MCF 10A (cell line): ENCODE data around the gene OR9Q1. TPM values are rescaled to one million over a fixed set of nuclear protein-coding genes. Genes with fewer than 3 reads are reported as not detected.

ENCODE experiments used
- BruUV-seq: library from RNA; stranded (reverse); fragments of 400-500 nt; replicated peaks from 2 replicates; lab custom pipeline; 2021; lab: Mats Ljungman, UMichigan
- CTCF ChIA-PET: fragments of 300-600 bp; sonication (Branson Sonifier 250); formaldehyde crosslinking; extraction: SDS; loops from one replicate; lab custom pipeline; 2021; ENCODE audit warnings: antibody characterized with exemption, inconsistent platforms; lab: Yijun Ruan, JAX
- POLR2A ChIA-PET: fragments of 300-600, 350-650 bp; sonication (Branson Sonifier 250); formaldehyde crosslinking; extraction: SDS; loops from one replicate; lab custom pipeline; 2020; ENCODE audit warnings: antibody characterized with exemption, inconsistent platforms; lab: Yijun Ruan, JAX
- DNase-seq: peaks from one replicate; pipeline ENCODE4 v3.0.0-alpha.2; 2018; ENCODE audit not compliant: unreplicated experiment
- H3K27ac Mint-ChIP-seq: one replicate; pipeline ENCODE4 v1.8.0; 2022; ENCODE audit warnings: mild to moderate bottlenecking, low read depth, mixed read lengths; ENCODE audit not compliant: unreplicated experiment
- H3K27me3 Mint-ChIP-seq: one replicate; pipeline ENCODE4 v1.8.0; 2022; ENCODE audit warnings: mixed read lengths; ENCODE audit not compliant: insufficient read depth, unreplicated experiment
- H3K36me3 Mint-ChIP-seq: one replicate; pipeline ENCODE4 v1.8.0; 2022; ENCODE audit warnings: mild to moderate bottlenecking, moderate library complexity, mixed read lengths; ENCODE audit not compliant: insufficient read depth, unreplicated experiment
- H3K4me1 Mint-ChIP-seq: one replicate; pipeline ENCODE4 v1.8.0; 2022; ENCODE audit warnings: mixed read lengths; ENCODE audit not compliant: insufficient read depth, unreplicated experiment
- H3K4me3 Mint-ChIP-seq: one replicate; pipeline ENCODE4 v1.8.0; 2022; ENCODE audit warnings: mild to moderate bottlenecking, moderate library complexity, mixed read lengths; ENCODE audit not compliant: unreplicated experiment
- H3K9me3 Mint-ChIP-seq: one replicate; pipeline ENCODE4 v1.8.0; 2022; ENCODE audit warnings: mixed read lengths; ENCODE audit not compliant: unreplicated experiment
- intact Hi-C: fragments of 100-400 bp; cut with micrococcal nuclease; formaldehyde crosslinking; loops from 2 replicates; pipeline ENCODE4 v1.14.1; 2022
- total RNA-seq: library from RNA; stranded (reverse); gene quantifications from 2 replicates; pipeline ENCODE4 v1.2.3, GENCODE V29; 2022
- TF ChIP-seq, protein P1 (sequence below): fragments of 200-600 bp; IDR thresholded peaks from one replicate; pipeline ENCODE4 v1.8.0; 2022; ENCODE audit warnings: antibody characterized with exemption, mild to moderate bottlenecking; ENCODE audit not compliant: unreplicated experiment

The OR9Q1 gene
- total RNA-seq, 1 experiment from 2014 or later, result not detected

DNA sequence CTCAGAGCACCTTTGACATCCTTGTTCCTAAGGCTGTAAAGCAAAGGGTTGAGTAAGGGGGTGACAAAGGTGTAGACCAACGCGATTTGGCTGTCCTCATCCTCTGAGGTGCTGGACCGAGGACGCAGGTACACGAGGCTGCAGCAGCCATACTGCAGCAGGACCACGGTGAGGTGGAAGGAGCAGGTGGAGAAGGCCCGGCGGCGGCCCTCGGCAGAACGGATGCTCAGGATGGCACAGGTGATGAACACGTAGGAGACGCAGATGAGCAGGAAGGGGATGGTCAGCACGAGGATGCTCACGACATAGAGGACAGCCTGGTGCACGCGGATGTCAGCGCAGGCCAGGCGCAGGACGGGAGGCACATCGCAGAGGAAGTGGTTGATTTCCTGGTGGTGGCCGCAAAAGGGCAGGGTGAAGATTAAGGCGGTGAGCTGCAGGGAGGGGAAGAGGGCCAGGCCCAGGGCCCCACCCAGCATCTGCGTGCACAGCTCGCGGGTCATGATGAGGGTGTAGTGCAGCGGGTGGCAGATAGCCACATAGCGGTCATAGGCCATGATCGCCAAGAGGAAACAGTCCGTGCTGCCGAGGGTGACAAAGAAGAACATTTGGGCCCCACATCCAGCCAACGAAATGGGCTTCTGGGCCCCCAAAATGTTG is 204.4 kb downstream of the OR9Q1 start:
- DNase-seq, result no peak
- intact Hi-C loops, result no loop called here
- ChIA-PET CTCF (no interaction called here), POLR2A (no interaction called here)
- H3K27me3 Mint-ChIP-seq, result no peaks in the 10 kb centered on the region
- H3K9me3 Mint-ChIP-seq, result peaks cover 12% of the 10 kb centered on the region
- peaks cover 3% of the 10 kb centered on the region for H3K4me1 Mint-ChIP-seq
- H3K27ac Mint-ChIP-seq, result no peak overlapping the region
- TF ChIP-seq, protein P1, sequence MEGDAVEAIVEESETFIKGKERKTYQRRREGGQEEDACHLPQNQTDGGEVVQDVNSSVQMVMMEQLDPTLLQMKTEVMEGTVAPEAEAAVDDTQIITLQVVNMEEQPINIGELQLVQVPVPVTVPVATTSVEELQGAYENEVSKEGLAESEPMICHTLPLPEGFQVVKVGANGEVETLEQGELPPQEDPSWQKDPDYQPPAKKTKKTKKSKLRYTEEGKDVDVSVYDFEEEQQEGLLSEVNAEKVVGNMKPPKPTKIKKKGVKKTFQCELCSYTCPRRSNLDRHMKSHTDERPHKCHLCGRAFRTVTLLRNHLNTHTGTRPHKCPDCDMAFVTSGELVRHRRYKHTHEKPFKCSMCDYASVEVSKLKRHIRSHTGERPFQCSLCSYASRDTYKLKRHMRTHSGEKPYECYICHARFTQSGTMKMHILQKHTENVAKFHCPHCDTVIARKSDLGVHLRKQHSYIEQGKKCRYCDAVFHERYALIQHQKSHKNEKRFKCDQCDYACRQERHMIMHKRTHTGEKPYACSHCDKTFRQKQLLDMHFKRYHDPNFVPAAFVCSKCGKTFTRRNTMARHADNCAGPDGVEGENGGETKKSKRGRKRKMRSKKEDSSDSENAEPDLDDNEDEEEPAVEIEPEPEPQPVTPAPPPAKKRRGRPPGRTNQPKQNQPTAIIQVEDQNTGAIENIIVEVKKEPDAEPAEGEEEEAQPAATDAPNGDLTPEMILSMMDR, result no peak
- BruUV-seq, result no TSS peak
- H3K4me3 Mint-ChIP-seq, result no peak overlapping the region
- no peaks in the 10 kb centered on the region for H3K36me3 Mint-ChIP-seq

Other genes starting within 250 kb of the OR9Q1 start
- gene OR6Q1, start 7.1 kb downstream of the OR9Q1 start, total RNA-seq, result not detected in 2 replicates
- gene OR9I1, start 101.6 kb downstream of the OR9Q1 start, total RNA-seq, result not detected in 2 replicates
- not detected in 2 replicates for gene OR9Q2, start 165.2 kb downstream of the OR9Q1 start, total RNA-seq
- not detected in 2 replicates for gene OR1S2, start 180.3 kb downstream of the OR9Q1 start, total RNA-seq
- gene OR1S1, start 188.8 kb downstream of the OR9Q1 start, total RNA-seq, result not detected in 2 replicates
- not detected in 2 replicates for gene OR10Q1, start 205.0 kb downstream of the OR9Q1 start, total RNA-seq
- gene OR10W1, start 244.4 kb downstream of the OR9Q1 start, total RNA-seq, result not detected in 2 replicates